NCI-H2107 treated with DMSO at 0.1 percent for 48 hours (cell line): Measurements from ENCODE around the gene DGKE.

Experiments
- DNase-seq: peaks from one replicate; lab custom pipeline; 2025; ENCODE audit not compliant: unreplicated experiment; lab: John Stamatoyannopoulos, UW

The DGKE gene

GRCh38 chr17:56887552-56888467 lies 53.9 kb downstream of the DGKE start:
- no peak for DNase-seq

DNA sequence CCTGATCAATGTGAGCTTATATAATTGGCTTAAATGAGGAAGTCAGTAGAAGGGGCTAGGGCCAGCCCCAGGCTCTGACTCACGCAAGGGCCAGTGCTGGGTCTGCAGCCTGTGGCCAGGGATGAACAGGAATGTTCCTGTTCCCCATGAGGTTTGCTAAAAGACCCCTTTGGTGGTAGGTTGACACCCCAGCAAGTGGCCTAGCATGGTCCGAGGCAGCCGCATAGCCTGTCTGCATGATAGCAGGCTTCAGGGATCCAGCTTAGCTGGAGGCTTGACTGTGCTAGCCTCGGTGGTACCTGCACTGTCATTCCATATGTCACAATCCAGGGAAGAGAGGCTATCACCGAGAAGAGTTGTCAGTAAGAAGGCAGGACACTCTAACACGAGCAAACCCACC lies 56.4 kb downstream of the DGKE start:
- DNase-seq, result no peak

DNA sequence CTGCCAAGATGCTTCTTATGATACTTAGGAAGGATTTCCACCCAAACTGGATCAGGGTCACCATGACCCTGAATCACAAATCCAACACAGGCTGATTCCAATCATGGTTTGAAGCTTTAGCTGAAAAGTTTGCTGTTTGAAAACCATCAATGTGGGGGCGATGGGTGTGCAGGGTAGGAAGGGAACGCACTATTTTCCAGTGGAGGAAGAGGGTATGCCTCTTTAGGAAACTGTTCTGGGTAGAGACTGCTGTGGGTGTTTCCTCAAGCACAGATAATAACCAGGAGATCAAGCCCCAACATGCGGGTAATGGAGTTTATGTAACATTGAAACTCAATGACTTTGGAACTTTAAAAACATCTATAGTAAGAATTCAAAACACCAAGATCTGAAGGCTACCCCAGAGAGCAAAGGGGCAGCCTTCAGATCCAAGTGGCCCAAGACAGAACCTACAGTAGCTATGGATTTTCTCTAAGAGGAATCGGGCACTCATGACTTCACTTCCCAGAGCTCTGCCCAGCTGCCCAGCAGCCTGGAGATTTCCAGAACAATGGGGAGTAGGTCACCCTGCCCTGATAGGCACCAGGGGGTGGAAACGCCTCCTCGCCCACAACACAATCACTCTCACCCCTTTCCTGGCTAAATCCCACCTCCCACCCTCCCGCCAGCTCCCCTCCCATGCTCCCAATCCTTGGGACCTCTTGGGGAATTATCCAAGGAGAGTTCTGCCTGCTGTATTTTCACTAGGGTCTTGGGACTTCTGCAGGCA lies 57.1 kb downstream of the DGKE start:
- DNase-seq, result no peak

DNA sequence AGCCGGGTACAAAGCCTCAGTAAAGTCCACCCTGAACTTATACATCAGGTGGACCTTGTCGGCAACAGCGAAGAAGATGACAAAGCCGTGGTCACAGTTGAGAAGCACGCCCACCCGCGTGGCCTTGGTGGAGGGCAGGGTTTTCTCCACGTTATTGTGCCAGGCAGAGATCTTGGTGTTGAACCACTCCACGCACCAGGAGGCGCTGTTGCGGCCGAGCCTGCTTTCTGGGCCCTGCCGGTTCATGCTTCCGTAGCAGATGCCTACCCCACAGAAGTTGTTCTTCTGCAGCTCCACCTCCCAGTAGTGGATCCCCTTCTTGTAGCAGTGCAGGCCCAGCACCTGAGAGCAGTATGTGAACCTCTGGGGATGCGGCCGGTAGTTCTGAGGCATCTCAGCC lies 57.8 kb downstream of the DGKE start:
- no peak for DNase-seq

- no peak for DNase-seq
These were observed 58.4 kb downstream of the DGKE start for GRCh38 chr17:56892333-56892732.

- no peak for DNase-seq
These were observed 59.6 kb downstream of the DGKE start for GRCh38 chr17:56893503-56893902.

- DNase-seq, result no peak
These were observed 61.0 kb downstream of the DGKE start for GRCh38 chr17:56894859-56895455.

GRCh38 chr17:56896217-56896967 lies 62.4 kb downstream of the DGKE start:
- no peak for DNase-seq

GRCh38 chr17:56896968-56897359 lies 63.0 kb downstream of the DGKE start:
- no peak for DNase-seq

- DNase-seq, result no peak
These were observed 63.9 kb downstream of the DGKE start for GRCh38 chr17:56897646-56898424.

DNA sequence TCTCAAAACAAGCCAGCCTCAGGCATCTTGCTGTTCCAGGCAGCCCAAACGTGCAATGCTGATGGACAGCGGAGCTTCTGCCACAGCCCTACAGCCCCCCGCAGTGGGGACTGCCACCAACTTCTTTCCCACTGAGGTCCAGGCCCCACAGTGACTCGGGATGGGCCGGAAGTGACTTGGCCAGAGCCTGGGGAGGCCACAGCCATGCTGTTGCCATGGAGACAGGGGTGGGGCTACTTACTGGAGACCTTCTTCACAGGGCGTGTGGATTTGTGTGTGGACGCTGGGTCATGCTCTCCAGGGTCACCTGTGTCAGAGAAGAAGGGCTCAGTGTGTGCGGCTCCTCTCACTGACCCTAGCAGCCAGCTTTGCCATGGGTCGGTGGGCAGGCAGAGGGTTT lies 64.9 kb downstream of the DGKE start:
- no peak for DNase-seq

DNA sequence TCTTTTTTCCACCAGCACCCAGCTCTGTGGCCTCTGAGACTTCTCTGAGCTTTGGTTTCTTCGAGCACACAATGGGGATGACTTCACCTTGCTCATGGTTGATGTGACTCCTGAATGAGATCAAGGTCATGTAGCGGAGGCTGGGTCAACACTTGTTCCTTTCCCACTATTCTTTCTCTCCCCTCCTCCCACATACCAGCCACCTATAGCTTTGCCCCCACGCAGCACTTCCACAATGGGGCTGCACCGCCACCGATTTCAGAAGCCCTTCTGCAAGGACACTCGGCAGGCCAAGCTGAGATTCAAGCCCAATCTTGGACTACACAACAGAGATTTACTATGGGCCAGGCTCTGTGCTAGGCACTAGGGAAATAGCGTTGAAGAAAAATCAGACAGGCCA lies 65.5 kb downstream of the DGKE start:
- DNase-seq, result no peak

GRCh38 chr17:56902348-56902747 lies 68.4 kb downstream of the DGKE start:
- DNase-seq, result no peak

DNA sequence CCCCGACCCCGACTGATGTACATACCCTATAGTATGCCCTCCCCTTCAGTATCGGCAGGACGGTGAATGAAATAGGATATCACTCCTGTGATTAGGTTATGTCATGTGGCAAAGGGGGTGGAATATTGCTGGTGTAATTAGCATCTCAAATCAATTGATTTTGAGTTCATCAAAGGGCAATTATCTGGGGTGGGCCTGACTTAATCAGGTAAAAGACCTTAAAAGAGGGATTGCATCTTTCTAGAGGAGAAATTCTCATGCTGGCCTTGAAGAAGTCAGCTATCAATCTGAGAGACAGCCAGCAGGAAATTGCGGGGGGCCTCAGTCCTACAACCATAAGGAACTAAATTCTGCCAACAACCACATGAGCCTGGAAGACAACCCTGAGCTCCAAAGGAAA lies 69.6 kb downstream of the DGKE start:
- DNase-seq, result no peak

DNA sequence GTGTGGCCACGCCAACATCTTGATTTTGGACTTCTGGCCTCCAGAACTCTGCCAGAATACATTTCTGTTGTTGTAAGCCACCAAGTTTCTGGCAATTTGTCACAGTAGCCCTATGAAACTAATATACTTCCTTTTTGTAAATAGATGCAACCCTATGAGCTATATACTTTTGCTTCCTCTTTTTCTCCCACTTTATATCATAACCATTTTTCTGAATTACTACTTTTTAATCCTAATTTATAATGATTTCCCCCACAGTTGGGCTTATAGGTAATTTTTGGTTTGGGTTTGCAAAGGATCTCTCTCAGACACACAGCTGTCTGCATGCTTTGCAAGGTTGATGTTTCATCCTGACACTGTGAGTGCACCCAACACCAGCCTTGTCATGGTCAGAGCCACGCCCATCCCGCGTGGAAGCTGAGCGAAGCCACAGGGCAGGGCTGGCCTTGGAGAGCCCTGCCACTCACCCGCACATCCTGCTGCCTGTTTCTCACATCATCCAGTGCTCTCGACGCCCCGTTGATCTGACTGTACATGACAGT lies 74.1 kb downstream of the DGKE start:
- DNase-seq, result no peak

DNA sequence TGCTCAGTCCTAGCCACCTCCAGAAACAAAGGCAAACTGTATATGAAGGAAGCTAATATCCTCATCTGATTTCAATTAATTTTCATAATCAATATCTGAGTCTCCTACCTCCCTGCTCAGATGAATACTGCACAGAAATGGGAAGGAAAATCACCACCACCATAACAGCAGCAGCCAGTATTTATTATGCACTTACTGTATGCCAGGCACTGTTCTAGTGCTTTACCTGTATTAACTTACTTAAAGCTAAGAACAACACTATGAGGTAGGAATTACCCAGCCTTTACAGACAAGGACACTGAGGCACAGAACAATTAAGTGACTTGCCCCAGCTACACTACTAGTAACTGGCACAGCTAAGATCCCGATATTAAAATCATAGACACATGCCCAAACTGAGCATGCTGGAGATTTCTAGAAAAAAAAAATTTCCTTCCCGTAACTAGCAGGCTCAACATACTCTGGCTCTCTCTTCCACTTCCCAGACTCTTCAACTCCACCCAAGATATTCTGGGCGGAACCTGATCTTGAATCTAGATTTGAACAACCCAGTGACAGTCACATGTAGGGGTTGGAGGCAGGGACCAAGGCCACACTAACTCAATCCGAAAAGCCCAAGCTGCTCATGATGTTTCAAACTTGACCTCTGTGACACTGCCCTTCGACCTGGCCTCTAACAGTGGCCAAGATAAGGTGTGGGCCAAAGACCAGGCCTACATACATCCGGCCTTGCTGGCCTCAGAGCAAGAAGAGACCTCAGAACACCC lies 76.0 kb downstream of the DGKE start:
- no peak for DNase-seq

GRCh38 chr17:56910509-56911235 lies 76.7 kb downstream of the DGKE start:
- no peak for DNase-seq

- no peak for DNase-seq
These were observed 78.4 kb downstream of the DGKE start for GRCh38 chr17:56912105-56912999.
